ENCODE measurements around the gene CYB5R4. TPM values are rescaled to one million over a fixed set of nuclear protein-coding genes. Genes with fewer than 3 reads are reported as not detected.

CYB5R4 gene
- total and polyA plus RNA-seq, 2 of the 13 experiments (the other 11 are each of a cell fraction or from before 2014, with no cell fraction given), result 5.3 to 26.1 TPM

GRCh38 chr6:83985715-83986114 is 126.2 kb downstream of the CYB5R4 start:
- Histone ChIP-seq H3K9ac (ENCODE audit: insufficient read depth, low read depth, low read length) (no peak overlapping the region), H2AFZ (ENCODE audit: low read length) (no peak overlapping the region), H3K27ac (ENCODE audit: extremely low read length, insufficient read depth, low read length) (no peak overlapping the region), H3K27me3 (ENCODE audit: control insufficient read depth in 1 of 2, insufficient read depth in 2 of 2, low read length in 2 of 2) (no peaks in the 10 kb centered on the region), H3K36me3 (replicated peaks in 1 of 2; ENCODE audit: control insufficient read depth in 1 of 2, insufficient read depth in 2 of 2, low read length in 2 of 2) (no peaks in the 10 kb centered on the region), H4K20me1 (ENCODE audit: insufficient read depth, low read length) (no peaks in the 10 kb centered on the region), H3K4me1 (ENCODE audit: insufficient read depth, low read length) (no peaks in the 10 kb centered on the region), H3K4me2 (ENCODE audit: low read depth, low read length) (no peak overlapping the region), H3K79me2 (ENCODE audit: insufficient read depth, low read length) (no peaks in the 10 kb centered on the region), H3K4me3 (replicated peaks in 1 of 3; ENCODE audit: insufficient read depth in 1 of 3, low read depth in 2 of 3, low read length in 3 of 3) (no peak overlapping the region), H3K9me3 (ENCODE audit: low read length) (no peaks in the 10 kb centered on the region)
- intact Hi-C loops (cut with micrococcal nuclease; ENCODE audit: unreplicated experiment) (no loop called here), in situ Hi-C loops (cut with HindIII; ENCODE audit: extremely low pct_ligation_motif_present, low pct_unique_long_range_greater_than_20kb) (no loop called here)
- POLR2A ChIA-PET, result no interaction called here
- no peak for DNase-seq (ENCODE audit: low spot score)
- CTCF ChIA-PET (ENCODE audit: low intra/inter-chr PET ratio, low total read pairs), result no interaction called here
- TF ChIP-seq HMGA1 (CRISPR knock-in tag; conservative IDR thresholded peaks at IDR 0.05), result no peak
- no peak for TF ChIP-seq GATAD1 (CRISPR knock-in tag; IDR thresholded peaks at IDR 0.05)
- TF ChIP-seq SALL2 (CRISPR knock-in tag; IDR thresholded peaks at IDR 0.05), result no peak
- TF ChIP-seq LCORL (IDR thresholded peaks at IDR 0.05), result peak; percentile 84
- no peak for TF ChIP-seq LCORL (CRISPR knock-in tag; IDR thresholded peaks at IDR 0.05)
- TF ChIP-seq, protein P1, sequence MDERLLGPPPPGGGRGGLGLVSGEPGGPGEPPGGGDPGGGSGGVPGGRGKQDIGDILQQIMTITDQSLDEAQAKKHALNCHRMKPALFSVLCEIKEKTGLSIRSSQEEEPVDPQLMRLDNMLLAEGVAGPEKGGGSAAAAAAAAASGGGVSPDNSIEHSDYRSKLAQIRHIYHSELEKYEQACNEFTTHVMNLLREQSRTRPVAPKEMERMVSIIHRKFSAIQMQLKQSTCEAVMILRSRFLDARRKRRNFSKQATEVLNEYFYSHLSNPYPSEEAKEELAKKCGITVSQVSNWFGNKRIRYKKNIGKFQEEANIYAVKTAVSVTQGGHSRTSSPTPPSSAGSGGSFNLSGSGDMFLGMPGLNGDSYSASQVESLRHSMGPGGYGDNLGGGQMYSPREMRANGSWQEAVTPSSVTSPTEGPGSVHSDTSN (CRISPR knock-in tag; IDR thresholded peaks at IDR 0.05), result no peak
- TF ChIP-seq SAP130 (CRISPR knock-in tag; IDR thresholded peaks at IDR 0.05; ENCODE audit: low read depth), result no peak
- BruUV-seq (replicated peaks), result no TSS peak
- ATAC-seq, result no peak
- FAIRE-seq, result no peak

DNA sequence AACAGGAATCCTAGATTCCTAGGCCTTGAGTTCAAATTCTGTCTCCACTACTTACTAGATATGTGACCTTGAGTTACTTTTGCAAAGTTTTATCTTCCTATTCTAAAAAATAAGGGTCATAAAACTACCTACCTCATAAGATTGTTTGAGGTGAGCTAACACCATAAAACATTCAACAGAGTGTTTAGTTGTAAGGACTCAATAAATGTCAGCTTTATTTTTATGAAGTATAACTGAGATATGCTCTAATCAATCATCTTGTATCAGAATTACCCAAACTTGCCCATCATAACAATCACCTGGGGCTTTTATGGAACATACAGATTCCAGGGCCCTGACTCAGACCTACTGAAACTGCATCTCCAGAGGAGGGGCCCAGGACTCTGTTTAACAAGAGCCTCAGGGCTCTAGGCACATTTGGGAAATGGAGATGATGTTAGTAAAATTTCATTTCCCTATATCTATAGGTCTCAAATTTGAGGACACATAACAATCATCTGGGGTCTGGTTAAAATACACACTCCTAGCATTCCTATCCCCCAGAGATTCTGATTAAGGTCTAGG is 138.6 kb downstream of the CYB5R4 start:
- in situ Hi-C loops (cut with HindIII; ENCODE audit: extremely low pct_ligation_motif_present, low pct_unique_long_range_greater_than_20kb), result no loop called here
- no peaks in the 10 kb centered on the region for H3K79me2 ChIP-seq (ENCODE audit: insufficient read depth, low read length)
- H3K36me3 ChIP-seq (replicated peaks in 1 of 2; ENCODE audit: control insufficient read depth in 1 of 2, insufficient read depth in 2 of 2, low read length in 2 of 2), result no peaks in the 10 kb centered on the region
- TF ChIP-seq FOXK1 (CRISPR knock-in tag; IDR thresholded peaks at IDR 0.05; ENCODE audit: borderline replicate concordance, low read depth) (no peak), ZNF101 (CRISPR knock-in tag; IDR thresholded peaks at IDR 0.05; ENCODE audit: borderline replicate concordance, low read depth) (no peak), ZNF362 (CRISPR knock-in tag; IDR thresholded peaks at IDR 0.05; ENCODE audit: borderline replicate concordance) (no peak), RFX5 (IDR thresholded peaks at IDR 0.05; ENCODE audit: low read depth, low read length) (no peak), ZNF678 (CRISPR knock-in tag; IDR thresholded peaks at IDR 0.05) (no peak), KAT7 (CRISPR knock-in tag; IDR thresholded peaks at IDR 0.05; ENCODE audit: borderline replicate concordance) (no peak), KLF15 (CRISPR knock-in tag; IDR thresholded peaks at IDR 0.05; ENCODE audit: borderline replicate concordance) (no peak), ISX (CRISPR knock-in tag; conservative IDR thresholded peaks at IDR 0.05) (no peak), ZFYVE20 (CRISPR knock-in tag; IDR thresholded peaks at IDR 0.05; ENCODE audit: borderline replicate concordance, low read depth) (no peak), ZNF746 (CRISPR knock-in tag; IDR thresholded peaks at IDR 0.05) (no peak), HHEX (CRISPR knock-in tag; IDR thresholded peaks at IDR 0.05) (no peak), ATF7 (IDR thresholded peaks at IDR 0.05) (no peak), ATF7 (CRISPR knock-in tag; IDR thresholded peaks at IDR 0.05) (no peak), ZKSCAN5 (CRISPR knock-in tag; IDR thresholded peaks at IDR 0.05) (no peak), SSRP1 (CRISPR knock-in tag; IDR thresholded peaks at IDR 0.05) (no peak)
- no peak overlapping the region for H3K4me2 ChIP-seq (ENCODE audit: low read depth, low read length)
- H3K9me3 ChIP-seq (ENCODE audit: low read length), result no peaks in the 10 kb centered on the region
- H3K4me3 ChIP-seq (replicated peaks in 1 of 3; ENCODE audit: insufficient read depth in 1 of 3, low read depth in 2 of 3, low read length in 3 of 3), result no peak overlapping the region
- no peaks in the 10 kb centered on the region for H4K20me1 ChIP-seq (ENCODE audit: insufficient read depth, low read length)
- intact Hi-C loops (cut with micrococcal nuclease; ENCODE audit: unreplicated experiment), result no loop called here
- no peak for ATAC-seq
- ChIA-PET POLR2A (no interaction called here), CTCF (ENCODE audit: low intra/inter-chr PET ratio, low total read pairs) (no interaction called here)
- FAIRE-seq, result no peak
- no peaks in the 10 kb centered on the region; a peak in 1 of 5 replicates for H3K27me3 ChIP-seq (ENCODE audit: control insufficient read depth in 1 of 2, insufficient read depth in 2 of 2, low read length in 2 of 2)
- BruUV-seq (replicated peaks), result no TSS peak
- no peak for DNase-seq (ENCODE audit: low spot score)
- H3K4me1 ChIP-seq (ENCODE audit: insufficient read depth, low read length), result no peaks in the 10 kb centered on the region
- no peak overlapping the region for H3K9ac ChIP-seq (ENCODE audit: insufficient read depth, low read depth, low read length)
- H2AFZ ChIP-seq (ENCODE audit: low read length), result no peak overlapping the region
- H3K27ac ChIP-seq (ENCODE audit: extremely low read length, insufficient read depth, low read length), result no peak overlapping the region

All from HepG2 (cell line).